Measurements from ENCODE around the gene KRT15.

The KRT15 gene

DNA sequence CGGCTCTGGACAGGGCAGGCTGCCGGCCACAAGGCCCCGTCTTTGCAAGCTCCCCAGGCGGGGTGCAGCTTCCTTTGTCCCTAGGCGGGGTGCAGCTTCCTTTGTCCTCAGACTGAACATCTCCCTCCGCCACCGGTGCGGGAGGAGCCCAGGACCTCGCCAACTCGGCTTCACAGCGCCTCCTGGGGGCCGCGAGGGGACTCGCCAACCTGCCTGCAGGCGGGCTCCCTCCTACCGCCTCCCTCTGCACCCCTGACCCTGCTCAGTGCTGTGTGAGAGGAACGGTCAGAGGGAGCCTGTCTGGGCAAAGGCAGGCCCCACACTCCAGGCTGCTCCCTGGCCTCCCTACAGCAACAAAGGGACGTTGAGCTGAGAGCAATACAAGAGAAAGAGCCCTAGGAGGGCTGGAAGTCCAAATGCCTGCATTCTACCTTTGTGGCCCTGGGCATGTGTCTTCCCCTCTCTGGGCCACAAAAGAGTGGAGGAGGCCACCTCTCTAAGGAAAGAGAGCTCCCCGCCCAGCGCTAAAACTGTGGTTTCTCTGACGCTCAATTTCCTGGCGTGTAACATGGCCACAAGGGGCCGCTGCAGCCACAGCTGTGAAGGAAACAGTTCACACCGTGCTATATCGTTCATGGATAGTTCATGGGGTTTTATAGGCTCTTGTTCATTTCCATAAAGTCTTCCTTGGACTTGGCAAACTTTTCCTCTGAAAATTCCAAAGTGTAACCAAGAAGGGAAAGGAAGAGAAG, 30.3 kb upstream of the KRT15 start:
- DNase-seq (ENCODE audit: low read depth): peak; percentile 83
- TF ChIP-seq, protein P1, sequence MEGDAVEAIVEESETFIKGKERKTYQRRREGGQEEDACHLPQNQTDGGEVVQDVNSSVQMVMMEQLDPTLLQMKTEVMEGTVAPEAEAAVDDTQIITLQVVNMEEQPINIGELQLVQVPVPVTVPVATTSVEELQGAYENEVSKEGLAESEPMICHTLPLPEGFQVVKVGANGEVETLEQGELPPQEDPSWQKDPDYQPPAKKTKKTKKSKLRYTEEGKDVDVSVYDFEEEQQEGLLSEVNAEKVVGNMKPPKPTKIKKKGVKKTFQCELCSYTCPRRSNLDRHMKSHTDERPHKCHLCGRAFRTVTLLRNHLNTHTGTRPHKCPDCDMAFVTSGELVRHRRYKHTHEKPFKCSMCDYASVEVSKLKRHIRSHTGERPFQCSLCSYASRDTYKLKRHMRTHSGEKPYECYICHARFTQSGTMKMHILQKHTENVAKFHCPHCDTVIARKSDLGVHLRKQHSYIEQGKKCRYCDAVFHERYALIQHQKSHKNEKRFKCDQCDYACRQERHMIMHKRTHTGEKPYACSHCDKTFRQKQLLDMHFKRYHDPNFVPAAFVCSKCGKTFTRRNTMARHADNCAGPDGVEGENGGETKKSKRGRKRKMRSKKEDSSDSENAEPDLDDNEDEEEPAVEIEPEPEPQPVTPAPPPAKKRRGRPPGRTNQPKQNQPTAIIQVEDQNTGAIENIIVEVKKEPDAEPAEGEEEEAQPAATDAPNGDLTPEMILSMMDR (conservative IDR thresholded peaks at IDR 0.05; ENCODE audit: low read length): peak; percentile 90
- H3K4me3 ChIP-seq (ENCODE audit: low read length): no peak overlapping the region; the same call in none of the 2 replicates

DNA sequence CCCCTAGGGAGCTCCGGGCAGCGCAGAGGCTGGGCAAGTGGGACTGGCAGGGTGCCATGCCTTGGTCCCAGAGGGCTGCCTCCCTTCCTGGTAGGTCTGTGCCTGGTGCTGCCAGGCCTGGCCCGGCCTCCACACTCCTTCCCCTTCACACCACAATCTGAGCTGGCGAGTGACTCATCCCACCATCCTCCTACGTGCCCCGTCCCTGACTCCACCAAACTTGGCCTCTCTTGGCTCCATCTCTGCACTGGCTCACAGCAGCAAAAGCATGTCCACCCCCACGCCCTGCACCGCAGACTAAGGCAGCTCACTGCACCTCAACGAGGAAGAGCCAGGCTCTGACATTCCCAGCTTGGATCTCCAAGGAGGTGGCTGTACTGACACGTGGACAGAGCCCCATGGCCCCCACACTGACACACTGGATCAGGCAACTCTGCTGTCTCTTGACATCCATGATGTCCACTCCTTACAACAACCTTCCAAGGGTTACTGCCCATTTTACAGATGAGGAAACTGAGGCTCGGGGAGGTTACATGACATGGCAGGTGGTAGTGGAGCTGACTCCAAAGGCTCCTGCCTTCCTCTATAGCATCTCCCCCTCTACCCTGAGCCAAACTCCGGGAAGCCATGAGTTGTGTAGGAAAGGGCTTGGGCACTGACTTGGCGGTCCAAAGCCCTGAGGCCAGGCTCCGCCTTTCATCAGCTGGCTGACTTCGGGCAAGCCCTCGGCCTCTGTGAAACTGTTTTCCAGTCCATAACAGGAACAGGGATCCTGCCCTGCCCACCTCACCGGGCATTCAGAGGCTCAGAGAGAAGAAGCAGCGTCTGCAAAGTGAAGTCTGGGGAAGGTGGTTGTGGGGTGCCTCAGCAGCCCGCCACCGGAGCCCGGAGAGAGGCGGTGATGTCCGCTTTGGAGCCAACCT, 29.5 kb upstream of the KRT15 start:
- no peak overlapping the region; the same call in 1 of the 2 replicates for H3K4me3 ChIP-seq (ENCODE audit: low read length)
- DNase-seq (ENCODE audit: low read depth): peak; percentile 98
- TF ChIP-seq, protein P1 (conservative IDR thresholded peaks at IDR 0.05; ENCODE audit: low read length): no peak

DNA sequence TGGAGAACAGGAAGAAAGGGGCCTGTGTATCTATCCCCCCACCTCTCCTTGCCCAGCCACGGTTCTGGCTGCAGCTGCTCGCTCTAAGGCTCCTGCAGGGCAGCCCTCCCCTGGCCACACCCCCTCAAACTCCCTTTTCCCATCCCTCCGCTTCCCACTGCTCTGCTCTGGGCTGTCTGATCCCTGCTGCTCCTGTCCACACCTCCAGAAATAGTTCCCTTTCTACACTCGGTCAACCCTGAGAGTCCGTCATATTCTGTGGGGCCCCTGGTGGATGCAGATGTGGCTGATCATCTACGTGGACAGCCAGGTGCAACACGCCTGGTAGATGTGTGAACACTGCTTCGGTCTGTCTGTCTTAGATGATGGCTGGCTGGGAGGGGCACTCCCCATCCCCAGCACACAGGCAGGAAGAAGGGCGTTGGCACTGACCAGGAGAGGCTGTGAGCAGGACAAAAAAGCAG, 28.7 kb upstream of the KRT15 start:
- H3K4me3 ChIP-seq (ENCODE audit: low read length): no peak overlapping the region
- no peak for DNase-seq (ENCODE audit: low read depth)

DNA sequence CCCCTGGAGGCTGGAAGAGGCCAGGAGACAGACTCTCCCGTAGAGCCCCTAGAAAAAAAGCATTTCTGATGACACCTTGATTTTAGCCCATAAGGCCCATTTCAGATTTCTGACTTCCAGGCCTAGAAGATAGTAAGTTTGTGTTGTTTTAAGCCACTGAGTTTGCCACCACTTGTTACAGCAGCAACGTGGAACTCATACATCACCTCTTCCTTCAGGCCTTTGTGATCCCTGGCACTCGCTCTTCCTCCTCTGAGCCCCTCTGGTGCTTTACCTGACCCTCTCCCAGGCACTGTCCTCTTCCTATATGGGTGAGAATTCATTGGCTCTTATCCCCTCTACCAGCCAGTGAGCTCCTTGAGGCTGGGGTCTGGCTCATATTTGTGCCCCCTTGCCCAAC, 28.1 kb upstream of the KRT15 start:
- no peak for DNase-seq (ENCODE audit: low read depth)
- TF ChIP-seq, protein P1 (conservative IDR thresholded peaks at IDR 0.05; ENCODE audit: low read length): no peak
- no peak overlapping the region for H3K4me3 ChIP-seq (ENCODE audit: low read length)

More for the DNA sequence above, 28.7 kb upstream of the KRT15 start:
- TF ChIP-seq, protein P1 (conservative IDR thresholded peaks at IDR 0.05; ENCODE audit: low read length): no peak

DNA sequence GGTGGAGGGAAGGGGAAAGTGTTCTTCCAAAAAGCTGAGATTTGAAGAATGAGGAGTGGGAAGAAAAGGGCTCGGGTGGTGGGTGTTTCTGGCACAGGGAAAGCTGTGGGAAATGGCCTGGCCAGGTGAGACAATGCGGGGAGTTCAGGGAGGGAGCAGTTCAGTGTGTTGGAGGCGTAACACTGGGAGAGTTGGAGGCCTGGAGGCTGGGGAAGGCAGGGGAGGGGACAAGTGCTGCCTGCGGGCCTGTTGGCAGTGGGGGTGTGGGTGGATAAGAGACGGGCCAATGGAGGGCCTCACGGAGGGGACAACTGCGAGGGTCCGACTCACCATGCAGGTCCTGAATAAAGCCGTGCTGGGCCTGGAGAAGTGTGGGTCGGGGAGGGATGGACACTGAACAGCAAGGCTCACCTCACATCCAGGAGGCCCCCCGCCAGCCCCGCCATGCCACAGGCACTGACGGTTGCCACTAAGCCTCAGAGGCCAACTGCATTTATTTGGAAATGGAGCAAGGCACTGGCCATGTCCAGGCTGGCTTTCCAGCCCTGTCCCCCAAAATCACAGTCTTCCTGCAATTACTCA, 27.2 kb upstream of the KRT15 start:
- no peak overlapping the region for H3K4me3 ChIP-seq (ENCODE audit: low read length)
- TF ChIP-seq, protein P1 (conservative IDR thresholded peaks at IDR 0.05; ENCODE audit: low read length): no peak
- DNase-seq (ENCODE audit: low read depth): no peak

DNA sequence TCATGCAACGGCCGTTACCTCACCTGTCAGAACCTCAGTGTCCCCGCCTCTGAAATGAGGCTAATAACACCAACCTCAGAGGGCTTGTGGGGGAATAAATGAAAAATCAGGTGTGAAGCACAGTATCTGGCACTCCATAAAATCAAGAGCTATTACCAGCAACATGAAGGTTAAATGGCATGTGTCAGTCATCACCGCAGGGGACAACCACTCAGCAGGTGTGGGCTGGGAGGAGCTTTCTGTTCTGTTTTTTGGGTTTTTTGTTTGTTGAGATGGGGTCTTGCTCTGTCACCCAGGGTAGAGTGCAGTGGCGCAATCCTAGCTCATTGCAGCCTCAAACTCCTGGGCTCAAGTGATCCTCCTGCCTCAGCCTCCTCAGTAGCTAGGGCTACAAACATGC, 26.2 kb upstream of the KRT15 start:
- H3K4me3 ChIP-seq (ENCODE audit: low read length): no peak overlapping the region
- no peak for DNase-seq (ENCODE audit: low read depth)
- TF ChIP-seq, protein P1 (conservative IDR thresholded peaks at IDR 0.05; ENCODE audit: low read length): no peak
